IMR-90 (cell line): ENCODE results near the gene KLC4. TPM values are rescaled to one million over a fixed set of nuclear protein-coding genes. Genes with fewer than 3 reads are reported as not detected.

Experiments
- ATAC-seq: fragments of 200-7000 bp; cut with Tn5 transposase; 2 replicates; pipeline ENCODE4 v1.9.1; 2020; ENCODE audit warnings: low read depth, mild to moderate bottlenecking, moderate library complexity
- BruUV-seq: library from RNA; stranded (reverse); fragments of 400-500 nt; replicated peaks from 2 replicates; lab custom pipeline; 2021; lab: Mats Ljungman, UMichigan
- CTCF ChIA-PET: fragments of 300-600 bp; formaldehyde crosslinking; extraction: SDS; loops from one replicate; lab custom pipeline; 2021; ENCODE audit warnings: antibody characterized with exemption; lab: Yijun Ruan, JAX
- POLR2A ChIA-PET: fragments of 300-600 bp; sonication (Branson Sonifier 250); formaldehyde crosslinking; loops from one replicate; lab custom pipeline; 2022; ENCODE audit warnings: antibody characterized with exemption; ENCODE audit not compliant: unreplicated experiment; lab: Charles Lee
- DNase-seq: peaks from one replicate; pipeline ENCODE4 v3.0.0; 2013
- H2AFZ ChIP-seq: replicated peaks from 2 replicates; pipeline ENCODE3; 2013; ENCODE audit warnings: low read length, mild to moderate bottlenecking; ENCODE audit not compliant: poor library complexity
- H2AK5ac ChIP-seq: 2 replicates; pipeline ENCODE4 v1.6.1; 2013; ENCODE audit warnings: low read depth, low read length, inconsistent platforms
- H2AK9ac ChIP-seq: replicated peaks from 2 replicates; pipeline ENCODE3; 2013; ENCODE audit warnings: mild to moderate bottlenecking, low read depth, low read length, moderate library complexity; ENCODE audit not compliant: poor library complexity
- H2BK120ac ChIP-seq: 2 replicates; pipeline ENCODE4 v1.6.1; 2013; ENCODE audit warnings: low read depth, low read length, inconsistent platforms
- H2BK15ac ChIP-seq: 3 replicates; pipeline ENCODE4 v1.6.1; 2013; ENCODE audit warnings: low read depth, low read length, inconsistent platforms
- H2BK20ac ChIP-seq: 2 replicates; pipeline ENCODE4 v1.6.1; 2013; ENCODE audit warnings: low read depth, mild to moderate bottlenecking, inconsistent platforms, low read length, moderate library complexity
- H2BK5ac ChIP-seq: 2 replicates; pipeline ENCODE4 v1.6.1; 2013; ENCODE audit warnings: mild to moderate bottlenecking, low read depth, low read length, inconsistent platforms; ENCODE audit not compliant: poor library complexity, severe bottlenecking
- H3K14ac ChIP-seq: replicated peaks from 2 replicates; pipeline ENCODE4 v1.6.1; 2013; ENCODE audit warnings: low read depth, low read length, inconsistent platforms
- H3K18ac ChIP-seq: 2 replicates; pipeline ENCODE4 v1.6.1; 2013; ENCODE audit warnings: low read depth, low read length, control low read depth
- H3K23ac ChIP-seq: 2 replicates; pipeline ENCODE4 v1.6.1; 2013; ENCODE audit warnings: low read depth, low read length, inconsistent platforms
- H3K27ac ChIP-seq: 2 replicates; pipeline ENCODE4 v1.5.1; 2013; ENCODE audit warnings: mild to moderate bottlenecking, control low read depth, low read length; ENCODE audit not compliant: insufficient read depth
- H3K27me3 ChIP-seq: 2 replicates; pipeline ENCODE4 v1.6.1; 2013; ENCODE audit warnings: low read length; ENCODE audit not compliant: control insufficient read depth, insufficient read depth
- H3K36me3 ChIP-seq: 2 replicates; pipeline ENCODE4 v1.6.1; 2013; ENCODE audit warnings: low read length, mixed read lengths; ENCODE audit not compliant: control insufficient read depth, insufficient read depth
- H3K4ac ChIP-seq: 2 replicates; pipeline ENCODE4 v1.6.1; 2013; ENCODE audit warnings: low read depth, low read length, inconsistent platforms
- H3K4me1 ChIP-seq: 2 replicates; pipeline ENCODE4 v1.6.1; 2013; ENCODE audit warnings: low read length, mixed read lengths; ENCODE audit not compliant: control insufficient read depth, insufficient read depth
- H3K4me2 ChIP-seq: 2 replicates; pipeline ENCODE4 v1.6.1; 2013; ENCODE audit warnings: low read depth, mild to moderate bottlenecking, control low read depth, low read length, moderate library complexity
- H3K4me3 ChIP-seq: 2 replicates; pipeline ENCODE4 v1.5.1; 2013; ENCODE audit warnings: low read depth, mild to moderate bottlenecking, control low read depth, low read length, moderate library complexity; ENCODE audit not compliant: insufficient read depth
- H3K56ac ChIP-seq: 2 replicates; pipeline ENCODE4 v1.6.1; 2013; ENCODE audit warnings: low read length, inconsistent platforms; ENCODE audit not compliant: insufficient read depth; ENCODE audit errors: extremely low read depth
- H3K79me1 ChIP-seq, 2 experiments: 2 replicates each; pipeline ENCODE4 v1.6.1; 2013; ENCODE audit warnings: low read length in 2 of 2, inconsistent platforms in 1 of 2, low read depth in 1 of 2
- H3K9ac ChIP-seq: 2 replicates; pipeline ENCODE4 v1.6.1; 2013; ENCODE audit warnings: low read depth, low read length, control low read depth
- H3K9me1 ChIP-seq: 2 replicates; pipeline ENCODE4 v1.6.1; 2013; ENCODE audit warnings: low read length, inconsistent platforms; ENCODE audit not compliant: insufficient read depth
- H3K9me3 ChIP-seq: 2 replicates; pipeline ENCODE4 v1.6.1; 2013; ENCODE audit warnings: low read length; ENCODE audit not compliant: control insufficient read depth, insufficient read depth
- H4K20me1 ChIP-seq: 2 replicates; pipeline ENCODE4 v1.6.1; 2013; ENCODE audit warnings: low read length, inconsistent platforms; ENCODE audit not compliant: insufficient read depth
- H4K5ac ChIP-seq: 2 replicates; pipeline ENCODE4 v1.6.1; 2013; ENCODE audit warnings: mild to moderate bottlenecking, low read depth, low read length, control low read depth
- H4K8ac ChIP-seq, 2 experiments: 2 replicates each; pipeline ENCODE4 v1.6.1; 2013; ENCODE audit warnings: low read depth in 2 of 2, low read length in 2 of 2, control low read depth in 1 of 2, inconsistent platforms in 1 of 2
- H4K91ac ChIP-seq: 2 replicates; pipeline ENCODE4 v1.6.1; 2013; ENCODE audit warnings: low read depth, low read length, inconsistent platforms; ENCODE audit not compliant: insufficient read depth
- BHLHE40 ChIP-seq: fragments of 150-350 bp; IDR thresholded peaks from 2 replicates; pipeline ENCODE4 v1.6.1; 2016; ENCODE audit warnings: mild to moderate bottlenecking, low read depth, low read length
- CTCF ChIP-seq: conservative IDR thresholded peaks from 2 replicates; pipeline ENCODE4 v1.5.1; 2012; ENCODE audit warnings: mild to moderate bottlenecking, low read depth, low read length, improper control_type of control experiment
- ELK1 ChIP-seq: fragments of 150-350 bp; IDR thresholded peaks from 2 replicates; pipeline ENCODE4 v1.6.1; 2016; ENCODE audit warnings: low read depth, mild to moderate bottlenecking, low read length, moderate library complexity, borderline replicate concordance
- FOS ChIP-seq: fragments of 150-350 bp; IDR thresholded peaks from 2 replicates; pipeline ENCODE4 v1.6.1; 2016; ENCODE audit warnings: low read depth, low read length
- MAZ ChIP-seq: IDR thresholded peaks from 2 replicates; pipeline ENCODE4 v1.6.1; 2012; ENCODE audit warnings: low read depth, mild to moderate bottlenecking, low read length, improper control_type of control experiment, moderate library complexity, borderline replicate concordance
- MXI1 ChIP-seq: IDR thresholded peaks from 2 replicates; pipeline ENCODE4 v1.6.1; 2012; ENCODE audit warnings: low read depth, mild to moderate bottlenecking, low read length, moderate library complexity, borderline replicate concordance
- POLR2A ChIP-seq: IDR thresholded peaks from 2 replicates; pipeline ENCODE4 v1.6.1; 2012; ENCODE audit warnings: mild to moderate bottlenecking, low read depth, low read length
- RCOR1 ChIP-seq: IDR thresholded peaks from 2 replicates; pipeline ENCODE4 v1.6.1; 2012; ENCODE audit warnings: mild to moderate bottlenecking, low read length, improper control_type of control experiment; ENCODE audit not compliant: insufficient replicate concordance
- USF2 ChIP-seq: fragments of 150-350 bp; IDR thresholded peaks from 2 replicates; pipeline ENCODE4 v1.6.1; 2017; ENCODE audit warnings: mild to moderate bottlenecking, antibody characterized with exemption, low read length, low read depth
- WGBS, 2 experiments: methylation state at CpG; one replicate each; pipeline versions ENCODE4 v1.1.5 to v1.1.7; 2013; ENCODE audit warnings: missing lambda C conversion rate in 2 of 2; ENCODE audit not compliant: insufficient read length in 1 of 2; ENCODE audit errors: extremely low coverage in 2 of 2; 5-methylcytosine and 5-hydroxymethylcytosine counted together
- dilution Hi-C: fragments of 300-500 bp; cut with HindIII; formaldehyde crosslinking; loops from one replicate; pipeline ENCODE4 v1.14.3; 2018; ENCODE audit warnings: low sequenced_read_pairs; ENCODE audit not compliant: unreplicated experiment
- in situ Hi-C: fragments of 300-500 bp; cut with MboI; formaldehyde crosslinking; loops from 3 replicates; pipeline ENCODE4 v1.14.3; 2019; ENCODE audit warnings: low sequenced_read_pairs, inconsistent platforms, mixed read lengths
- intact Hi-C: fragments of 100-400 bp; cut with micrococcal nuclease; formaldehyde crosslinking; loops from 2 replicates; pipeline ENCODE4 v1.10.0; 2022
- polyA plus RNA-seq, 3 experiments: library from polyadenylated mRNA; depleted of rRNA; stranded (reverse); fragments of >200 nt; gene quantifications; 2 replicates each; pipeline ENCODE4 v1.2.3, GENCODE V29; 2012; ENCODE audit warnings: low replicate concordance in 1 of 3
- total RNA-seq: library from RNA; depleted of rRNA; stranded (reverse); fragments of >200 nt; gene quantifications from 2 replicates; pipeline ENCODE4 v1.2.3, GENCODE V29; 2012

KLC4 gene
- total and polyA plus RNA-seq, 2 of the 4 experiments (the other 2 are of a cell fraction), result 10.9 to 13.0 TPM

- BruUV-seq, result no TSS peak
- H2AK9ac ChIP-seq, result peak within 1 kb of the TSS; percentile 99
These were observed 45.5 kb upstream of the KLC4 start, which contains the start of the genes KLHDC3 and MEA1 for GRCh38 chr6:43013843-43014433. KLHDC3 (plus strand) TSS chr6:43014249; CDS start chr6:43017193, 2,944 bp downstream. MEA1 (minus strand) TSS chr6:43013946; CDS start chr6:43013813, 133 bp downstream.

More at GRCh38 chr6:43013843-43014433, 45.5 kb upstream of the KLC4 start, which contains the start of the genes KLHDC3 and MEA1:
- H2BK5ac ChIP-seq, result peak within 1 kb of the TSS; percentile 83
- H3K79me1 ChIP-seq, result peaks cover 6 to 69% of the 10 kb centered on the region in 2 experiments; a peak in 2 of 4 replicates
- H2BK120ac ChIP-seq, result peak within 1 kb of the TSS; percentile 18; the same call in 1 of the 2 replicates
- H2AFZ ChIP-seq, result peak within 1 kb of the TSS; percentile 94
- H3K4ac ChIP-seq, result peak within 1 kb of the TSS; percentile 93
- H4K5ac ChIP-seq, result peak within 1 kb of the TSS; percentile 77
- dilution Hi-C loops (no loop called here), in situ Hi-C loops (no loop called here), intact Hi-C loops (loop anchor here (2.0 kb wide), 2 partner anchors 113 to 129 kb away; no protein-coding TSS in a partner anchor)
- ChIA-PET CTCF (interaction anchor here (1.1 kb wide), 1 partner anchor 17 kb away, joined by 3 read pairs; no protein-coding TSS in a partner anchor), POLR2A (interaction anchor here (0.5 to 1.2 kb wide), 3 partner anchors 9 to 161 kb away, joined by 3 to 4 read pairs (median 3); no protein-coding TSS in a partner anchor)
- H3K9me3 ChIP-seq, result no peaks in the 10 kb centered on the region
- no peaks in the 10 kb centered on the region for H3K27me3 ChIP-seq
- peak; percentile 100 for DNase-seq
- H3K9me1 ChIP-seq, result peaks cover 3% of the 10 kb centered on the region
- H3K56ac ChIP-seq, result peak within 1 kb of the TSS; percentile 88
- peak within 1 kb of the TSS; percentile 84 for H3K4me3 ChIP-seq
- peak within 1 kb of the TSS; percentile 88 for H3K27ac ChIP-seq
- peak within 1 kb of the TSS; percentile 31 for H3K18ac ChIP-seq
- H3K4me1 ChIP-seq, result peaks cover 8% of the 10 kb centered on the region
- no peak within 1 kb of the TSS; the same call in 2 of the 3 replicates for H2BK15ac ChIP-seq
- H4K8ac ChIP-seq, result peak within 1 kb of the TSS; percentile 78 to 95
- peak within 1 kb of the TSS; percentile 98 for H2AK5ac ChIP-seq
- no peak within 1 kb of the TSS for H2BK20ac ChIP-seq
- H4K20me1 ChIP-seq, result no peaks in the 10 kb centered on the region; the same call in 1 of the 2 replicates
- 0% methylated on average over 20 of the region's 51 CpGs; no CpG with 5 or more reads in 1 of the 2 experiments for WGBS, 2 experiments
- H4K91ac ChIP-seq, result peak within 1 kb of the TSS; percentile 95
- peaks cover 43% of the 10 kb centered on the region for H3K36me3 ChIP-seq
- H3K9ac ChIP-seq, result peak within 1 kb of the TSS; percentile 96
- TF ChIP-seq USF2 (peak; percentile 86), FOS (no peak), MAZ (peak; percentile 76; the same call in 1 of the 2 replicates), POLR2A (0 out of 2 replicates have a peak, but pooled peaks have one; percentile 40), BHLHE40 (peak; percentile 99), CTCF (no peak), MXI1 (peak; percentile 98), RCOR1 (no peak), ELK1 (no peak)
- H3K4me2 ChIP-seq, result peak within 1 kb of the TSS; percentile 97
- ATAC-seq, result peak; percentile 97
- peak within 1 kb of the TSS; percentile 89 for H3K23ac ChIP-seq
- peak within 1 kb of the TSS; percentile 96 for H3K14ac ChIP-seq
